Spleen (tissue), 7 donors: ENCODE data around the gene NXPH3.

ENCODE experiments used
- POLR2A ChIP-seq, 3 donors: fragments of 450-650 bp; IDR thresholded peaks; one replicate each; pipeline ENCODE4 v1.5.1; 2017; ENCODE audit warnings: antibody characterized with exemption in 3 of 3, mild to moderate bottlenecking in 1 of 3
- TF ChIP-seq, protein P1 (sequence below), 11 experiments: fragments of 200-600 bp in 7 of 11; fragments of 450-650 bp in 4 of 11; sonication (generic) in 4 of 11; IDR thresholded peaks in 8 of 11; conservative IDR thresholded peaks in 3 of 11; 1 replicate in 7 of 11; 2 replicates in 4 of 11; pipeline versions ENCODE4 v1.4.0 to v1.8.0; 2016 to 2021; ENCODE audit warnings: antibody characterized with exemption in 11 of 11, inconsistent platforms in 4 of 11, mild to moderate bottlenecking in 1 of 11
- donor health status: DM: no; HTN: no; CAD: no; lungs with moderate emphysema.
- donor health status: DM: no; HTN: no; CAD: no.
- donor health status: DM: no; HTN: no; CAD: no.

GRCh38 chr17:49595980-49596379 lies 20.3 kb downstream of the NXPH3 start:
- TF ChIP-seq, protein P1, sequence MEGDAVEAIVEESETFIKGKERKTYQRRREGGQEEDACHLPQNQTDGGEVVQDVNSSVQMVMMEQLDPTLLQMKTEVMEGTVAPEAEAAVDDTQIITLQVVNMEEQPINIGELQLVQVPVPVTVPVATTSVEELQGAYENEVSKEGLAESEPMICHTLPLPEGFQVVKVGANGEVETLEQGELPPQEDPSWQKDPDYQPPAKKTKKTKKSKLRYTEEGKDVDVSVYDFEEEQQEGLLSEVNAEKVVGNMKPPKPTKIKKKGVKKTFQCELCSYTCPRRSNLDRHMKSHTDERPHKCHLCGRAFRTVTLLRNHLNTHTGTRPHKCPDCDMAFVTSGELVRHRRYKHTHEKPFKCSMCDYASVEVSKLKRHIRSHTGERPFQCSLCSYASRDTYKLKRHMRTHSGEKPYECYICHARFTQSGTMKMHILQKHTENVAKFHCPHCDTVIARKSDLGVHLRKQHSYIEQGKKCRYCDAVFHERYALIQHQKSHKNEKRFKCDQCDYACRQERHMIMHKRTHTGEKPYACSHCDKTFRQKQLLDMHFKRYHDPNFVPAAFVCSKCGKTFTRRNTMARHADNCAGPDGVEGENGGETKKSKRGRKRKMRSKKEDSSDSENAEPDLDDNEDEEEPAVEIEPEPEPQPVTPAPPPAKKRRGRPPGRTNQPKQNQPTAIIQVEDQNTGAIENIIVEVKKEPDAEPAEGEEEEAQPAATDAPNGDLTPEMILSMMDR (IDR thresholded peaks at IDR 0.05 in 8 of 11, conservative IDR thresholded peaks at IDR 0.05 in 3 of 11), result no peak
- no peak for TF ChIP-seq POLR2A (IDR thresholded peaks at IDR 0.05)
